HL-60 (cell line): ENCODE results near the gene SLC6A6.

Experiments
- DNase-seq, 2 experiments: peaks; one replicate each; pipeline ENCODE4 v3.0.0-alpha.2; 2010 to 2020; ENCODE audit warnings: low read depth in 1 of 2, low spot score in 1 of 2
- H3K27ac ChIP-seq: fragments of 250-450 bp; sonication (Bioruptor Pico); replicated peaks from 2 replicates; pipeline ENCODE4 v1.5.1; 2020; ENCODE audit warnings: mild to moderate bottlenecking, moderate library complexity
- H3K27me3 ChIP-seq: fragments of 250-450 bp; sonication (Bioruptor Pico); 2 replicates; pipeline ENCODE4 v1.5.1; 2021; ENCODE audit warnings: mild to moderate bottlenecking, moderate library complexity; ENCODE audit not compliant: insufficient read depth, poor library complexity, severe bottlenecking
- H3K4me3 ChIP-seq: replicated peaks from 2 replicates; pipeline ENCODE4 v1.5.1; 2011; ENCODE audit warnings: mild to moderate bottlenecking, control low read depth, low read length; ENCODE audit not compliant: insufficient read depth
- CTCF ChIP-seq: IDR thresholded peaks from one replicate; pipeline ENCODE4 v1.5.1; 2011; ENCODE audit warnings: low read length, control low read depth, inconsistent platforms; ENCODE audit not compliant: insufficient read depth
- GABPA ChIP-seq: IDR thresholded peaks from 2 replicates; pipeline ENCODE4 v1.6.1; 2012; ENCODE audit warnings: low read depth
- POLR2AphosphoS5 ChIP-seq: IDR thresholded peaks from 2 replicates; pipeline ENCODE4 v1.6.1; 2012; ENCODE audit warnings: low read depth
- REST ChIP-seq: IDR thresholded peaks from 2 replicates; pipeline ENCODE4 v1.6.1; 2012; ENCODE audit warnings: low read depth; ENCODE audit not compliant: insufficient replicate concordance
- SPI1 ChIP-seq: IDR thresholded peaks from 2 replicates; pipeline ENCODE4 v1.6.1; 2012; ENCODE audit warnings: low read depth, mild to moderate bottlenecking, borderline replicate concordance

SLC6A6 gene

GRCh38 chr3:14418296-14419250, 16.2 kb downstream of the SLC6A6 start:
- Histone ChIP-seq H3K27me3 (no peaks in the 10 kb centered on the region), H3K4me3 (no peak overlapping the region), H3K27ac (peak overlapping the region; percentile 21)
- peak; percentile 79 for TF ChIP-seq POLR2AphosphoS5
- no peak for TF ChIP-seq REST
- TF ChIP-seq SPI1, result peak; percentile 70; the same call in 1 of the 2 replicates
- TF ChIP-seq GABPA, result no peak
- no peak for TF ChIP-seq CTCF
- peak; percentile 85 to 88 for DNase-seq

GRCh38 chr3:14422016-14422963, 19.9 kb downstream of the SLC6A6 start:
- Histone ChIP-seq H3K27me3 (no peaks in the 10 kb centered on the region), H3K4me3 (no peak overlapping the region), H3K27ac (no peak overlapping the region)
- TF ChIP-seq REST (no peak), SPI1 (no peak), GABPA (no peak), CTCF (no peak), POLR2AphosphoS5 (no peak)
- no peak for DNase-seq

- Histone ChIP-seq H3K27me3 (no peaks in the 10 kb centered on the region), H3K4me3 (no peak overlapping the region), H3K27ac (peak overlapping the region; percentile 4; the same call in 1 of the 2 replicates)
- DNase-seq, result no peak
- no peak for TF ChIP-seq CTCF
- TF ChIP-seq SPI1, result no peak
- TF ChIP-seq GABPA, result no peak
Observed at GRCh38 chr3:14423197-14423743, 20.9 kb downstream of the SLC6A6 start.
